ENCODE results near the gene ESPL1.

ESPL1 gene

DNA sequence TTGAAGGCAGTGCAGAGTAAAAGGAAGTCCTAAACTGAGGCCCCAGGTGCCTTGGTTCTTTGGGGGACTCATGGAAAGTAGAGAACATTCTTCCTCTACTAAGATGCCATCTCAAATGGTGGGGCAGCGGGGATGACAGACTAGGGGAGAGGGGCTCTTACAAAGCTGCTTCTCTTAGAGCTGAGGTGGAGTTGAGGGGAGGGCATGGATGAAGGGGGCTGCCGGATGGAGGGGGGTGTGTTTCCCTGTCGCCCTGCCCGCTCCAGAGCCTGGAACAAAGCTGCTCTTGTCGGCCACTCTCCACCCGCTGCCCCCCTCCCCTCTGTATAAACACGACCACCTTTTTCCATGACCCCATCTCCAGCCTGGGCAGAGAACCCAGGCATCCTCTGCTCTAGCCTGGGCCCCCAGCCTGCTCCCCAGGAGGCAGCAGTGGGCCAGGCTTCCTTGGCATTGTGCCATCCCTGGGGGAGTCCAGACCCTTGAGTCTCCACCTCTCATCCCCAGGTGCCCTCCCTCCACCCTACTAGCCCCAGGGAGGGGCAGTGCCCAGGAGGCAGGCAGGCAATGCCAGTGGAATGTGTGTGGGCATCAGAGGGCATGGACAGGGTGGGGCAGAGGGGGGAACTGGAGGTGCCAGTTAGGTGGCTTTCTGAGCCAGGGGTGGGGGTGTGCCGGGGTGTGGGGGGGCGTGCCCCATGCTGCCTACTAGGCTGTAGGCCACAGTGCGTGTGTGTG lies 37.8 kb upstream of the ESPL1 start:
- DNase-seq (ENCODE audit: low read depth, low spot score), result no peak
- in situ Hi-C loops (cut with HindIII; ENCODE audit: low sequenced_read_pairs), result no loop called here
- TF ChIP-seq, protein P1, sequence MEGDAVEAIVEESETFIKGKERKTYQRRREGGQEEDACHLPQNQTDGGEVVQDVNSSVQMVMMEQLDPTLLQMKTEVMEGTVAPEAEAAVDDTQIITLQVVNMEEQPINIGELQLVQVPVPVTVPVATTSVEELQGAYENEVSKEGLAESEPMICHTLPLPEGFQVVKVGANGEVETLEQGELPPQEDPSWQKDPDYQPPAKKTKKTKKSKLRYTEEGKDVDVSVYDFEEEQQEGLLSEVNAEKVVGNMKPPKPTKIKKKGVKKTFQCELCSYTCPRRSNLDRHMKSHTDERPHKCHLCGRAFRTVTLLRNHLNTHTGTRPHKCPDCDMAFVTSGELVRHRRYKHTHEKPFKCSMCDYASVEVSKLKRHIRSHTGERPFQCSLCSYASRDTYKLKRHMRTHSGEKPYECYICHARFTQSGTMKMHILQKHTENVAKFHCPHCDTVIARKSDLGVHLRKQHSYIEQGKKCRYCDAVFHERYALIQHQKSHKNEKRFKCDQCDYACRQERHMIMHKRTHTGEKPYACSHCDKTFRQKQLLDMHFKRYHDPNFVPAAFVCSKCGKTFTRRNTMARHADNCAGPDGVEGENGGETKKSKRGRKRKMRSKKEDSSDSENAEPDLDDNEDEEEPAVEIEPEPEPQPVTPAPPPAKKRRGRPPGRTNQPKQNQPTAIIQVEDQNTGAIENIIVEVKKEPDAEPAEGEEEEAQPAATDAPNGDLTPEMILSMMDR (IDR thresholded peaks at IDR 0.05; ENCODE audit: low read depth, low read length), result no peak
- H3K4me3 ChIP-seq (ENCODE audit: low read depth, low read length), result no peak overlapping the region

GRCh38 chr12:53231671-53231920 lies 36.5 kb upstream of the ESPL1 start:
- H3K4me3 ChIP-seq (ENCODE audit: low read depth, low read length), result peak overlapping the region; percentile 56
- in situ Hi-C loops (cut with HindIII; ENCODE audit: low sequenced_read_pairs), result no loop called here
- TF ChIP-seq, protein P1 (IDR thresholded peaks at IDR 0.05; ENCODE audit: low read depth, low read length), result no peak
- no peak for DNase-seq (ENCODE audit: low read depth, low spot score)

- in situ Hi-C loops (cut with HindIII; ENCODE audit: low sequenced_read_pairs), result no loop called here
- peak within 1 kb of the TSS; percentile 56 for H3K4me3 ChIP-seq (ENCODE audit: low read depth, low read length)
- TF ChIP-seq, protein P1 (IDR thresholded peaks at IDR 0.05; ENCODE audit: low read depth, low read length), result no peak
- DNase-seq (ENCODE audit: low read depth, low spot score), result no peak
These were observed 36.0 kb upstream of the ESPL1 start, which contains the start of gene RARG for GRCh38 chr12:53231921-53232645. TSS of gene RARG (minus strand) at chr12:53232209. CDS start at chr12:53227545, 4,664 bp downstream.

DNA sequence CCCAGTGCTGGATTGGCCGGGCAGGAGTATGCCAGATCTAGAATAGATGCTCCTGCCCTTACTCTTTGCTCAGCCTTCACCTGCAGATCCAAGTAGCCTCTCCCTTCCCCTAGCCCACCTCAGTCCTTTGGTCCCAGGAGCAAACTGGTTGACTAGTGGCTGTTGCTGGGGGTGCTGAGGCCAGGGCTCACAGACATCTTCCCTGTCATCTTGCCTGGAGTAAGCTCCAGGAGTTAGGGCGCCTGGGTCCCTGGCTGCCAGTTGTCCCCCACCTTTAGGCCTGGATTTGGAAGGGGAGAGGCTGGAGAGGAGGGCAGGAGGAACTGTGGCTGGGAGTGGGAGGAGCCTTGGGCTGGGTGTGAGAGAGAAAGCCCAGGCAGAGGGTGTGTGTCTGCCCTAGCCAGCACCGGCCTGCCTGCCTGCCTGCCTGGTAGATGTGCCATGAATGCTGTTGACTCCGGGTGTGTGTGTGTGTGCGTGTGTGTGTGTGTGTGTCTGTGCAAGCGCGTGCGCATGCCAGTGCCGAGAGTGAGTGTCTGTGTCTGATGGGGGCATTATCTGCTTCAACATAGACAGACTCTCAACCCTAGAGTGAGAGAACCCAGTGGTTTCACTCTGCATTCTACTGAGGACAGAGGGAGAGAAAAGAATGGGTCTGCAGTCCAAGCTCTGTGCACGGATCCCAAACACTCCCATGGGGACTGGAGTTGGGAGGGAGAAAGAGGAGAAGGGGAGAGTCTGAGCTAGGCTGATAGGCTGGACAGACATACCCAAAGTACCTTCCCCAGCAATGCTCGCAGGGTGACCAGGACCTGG lies 35.2 kb upstream of the ESPL1 start:
- DNase-seq (ENCODE audit: low read depth, low spot score), result no peak
- H3K4me3 ChIP-seq (ENCODE audit: low read depth, low read length), result peak overlapping the region; percentile 56

DNA sequence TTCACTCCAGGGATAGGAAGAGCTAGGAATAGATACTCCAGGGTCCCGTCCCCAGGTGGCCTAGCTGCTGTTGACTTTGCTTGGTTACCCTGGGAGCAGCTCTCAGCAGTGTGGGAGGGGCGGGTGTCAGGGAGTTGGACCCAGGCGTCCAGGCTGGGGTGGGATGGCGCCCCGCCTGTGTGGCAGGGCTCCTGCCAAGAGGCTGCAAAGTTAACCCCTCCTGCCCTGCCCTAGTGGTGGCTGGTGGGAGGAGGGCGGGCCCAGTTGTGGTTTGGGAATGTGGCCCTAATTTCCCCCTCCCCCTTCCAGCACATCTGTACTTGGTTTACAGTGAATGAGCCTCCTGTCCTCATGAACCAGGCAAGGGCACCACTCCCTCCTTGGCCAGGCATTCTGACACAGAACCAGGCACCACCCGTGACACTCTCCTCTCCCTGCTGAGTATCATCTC lies 34.4 kb upstream of the ESPL1 start:
- in situ Hi-C loops (cut with HindIII; ENCODE audit: low sequenced_read_pairs), result no loop called here
- TF ChIP-seq, protein P1 (IDR thresholded peaks at IDR 0.05; ENCODE audit: low read depth, low read length), result no peak
- no peak overlapping the region for H3K4me3 ChIP-seq (ENCODE audit: low read depth, low read length)
- no peak for DNase-seq (ENCODE audit: low read depth, low spot score)

More for the DNA sequence above, 35.2 kb upstream of the ESPL1 start:
- in situ Hi-C loops (cut with HindIII; ENCODE audit: low sequenced_read_pairs), result no loop called here
- TF ChIP-seq, protein P1 (IDR thresholded peaks at IDR 0.05; ENCODE audit: low read depth, low read length), result no peak

- H3K4me3 ChIP-seq (ENCODE audit: low read depth, low read length), result no peak overlapping the region
- DNase-seq (ENCODE audit: low read depth, low spot score), result no peak
- TF ChIP-seq, protein P1 (IDR thresholded peaks at IDR 0.05; ENCODE audit: low read depth, low read length), result no peak
- in situ Hi-C loops (cut with HindIII; ENCODE audit: low sequenced_read_pairs), result no loop called here
These were observed 33.7 kb upstream of the ESPL1 start for GRCh38 chr12:53234271-53234914.
